H9 (cell line): ENCODE results near the gene OR5A2. TPM values are rescaled to one million over a fixed set of nuclear protein-coding genes. Genes with fewer than 3 reads are reported as not detected.

Experiments
- DNase-seq: peaks from one replicate; pipeline ENCODE4 v3.0.0-alpha.2; 2017
- H2AFZ ChIP-seq: one replicate; pipeline ENCODE4 v1.6.1; 2013; ENCODE audit warnings: mild to moderate bottlenecking, low read length, control low read depth, moderate library complexity
- H2AK5ac ChIP-seq: 2 replicates; pipeline ENCODE4 v1.6.1; 2013; ENCODE audit warnings: low read length, control low read depth, mixed read lengths; ENCODE audit not compliant: insufficient read length
- H2BK120ac ChIP-seq: one replicate; pipeline ENCODE4 v1.6.1; 2013; ENCODE audit warnings: low read depth, mild to moderate bottlenecking, low read length, control low read depth, inconsistent platforms; ENCODE audit not compliant: poor library complexity, severe bottlenecking
- H2BK12ac ChIP-seq: 2 replicates; pipeline ENCODE4 v1.6.1; 2013; ENCODE audit warnings: low read length, control low read depth, mixed read lengths, low read depth; ENCODE audit not compliant: insufficient read length
- H2BK15ac ChIP-seq: 2 replicates; pipeline ENCODE4 v1.6.1; 2013; ENCODE audit warnings: low read depth, low read length, control low read depth
- H2BK20ac ChIP-seq: one replicate; pipeline ENCODE4 v1.6.1; 2013; ENCODE audit warnings: low read depth, mild to moderate bottlenecking, low read length, control low read depth, inconsistent platforms; ENCODE audit not compliant: poor library complexity, severe bottlenecking
- H2BK5ac ChIP-seq: 2 replicates; pipeline ENCODE4 v1.6.1; 2013; ENCODE audit warnings: low read length, control low read depth, mixed read lengths; ENCODE audit not compliant: insufficient read length
- H3K14ac ChIP-seq: 2 replicates; pipeline ENCODE4 v1.6.1; 2013; ENCODE audit warnings: low read length, control low read depth; ENCODE audit not compliant: insufficient read depth
- H3K18ac ChIP-seq: 2 replicates; pipeline ENCODE4 v1.6.1; 2013; ENCODE audit warnings: low read depth, mild to moderate bottlenecking, mixed read lengths, low read length, control low read depth; ENCODE audit not compliant: insufficient read length
- H3K23ac ChIP-seq: 2 replicates; pipeline ENCODE4 v1.6.1; 2013; ENCODE audit warnings: low read length, control low read depth, mixed read lengths, low read depth; ENCODE audit not compliant: insufficient read length
- H3K23me2 ChIP-seq: 2 replicates; pipeline ENCODE4 v1.6.1; 2013; ENCODE audit warnings: low read depth, mild to moderate bottlenecking, mixed read lengths, low read length, control low read depth; ENCODE audit not compliant: insufficient read length, poor library complexity, severe bottlenecking
- H3K27ac ChIP-seq: 2 replicates; pipeline ENCODE4 v1.5.1; 2013; ENCODE audit warnings: low read length, control low read depth, mixed read lengths, low read depth; ENCODE audit not compliant: insufficient read length
- H3K27me3 ChIP-seq: 2 replicates; pipeline ENCODE4 v1.6.1; 2013; ENCODE audit warnings: low read length, control low read depth, inconsistent platforms; ENCODE audit not compliant: insufficient read depth
- H3K4ac ChIP-seq: 2 replicates; pipeline ENCODE4 v1.6.1; 2013; ENCODE audit warnings: low read depth, mild to moderate bottlenecking, control low read depth, inconsistent platforms, low read length, moderate library complexity
- H3K4me1 ChIP-seq: 2 replicates; pipeline ENCODE4 v1.6.1; 2013; ENCODE audit warnings: low read length, control low read depth, inconsistent platforms; ENCODE audit not compliant: insufficient read depth
- H3K4me2 ChIP-seq: 2 replicates; pipeline ENCODE4 v1.6.1; 2013; ENCODE audit warnings: low read length, control low read depth, mixed read lengths; ENCODE audit not compliant: insufficient read length, insufficient read depth
- H3K56ac ChIP-seq: 2 replicates; pipeline ENCODE4 v1.6.1; 2013; ENCODE audit warnings: low read depth, mild to moderate bottlenecking, mixed read lengths, low read length, control low read depth; ENCODE audit not compliant: insufficient read length
- H3K79me1 ChIP-seq: 2 replicates; pipeline ENCODE4 v1.6.1; 2013; ENCODE audit warnings: low read depth, mild to moderate bottlenecking, moderate library complexity, low read length, control low read depth, inconsistent platforms; ENCODE audit not compliant: insufficient read depth, poor library complexity, severe bottlenecking
- H3K79me2 ChIP-seq: 2 replicates; pipeline ENCODE4 v1.6.1; 2013; ENCODE audit warnings: low read length, control low read depth, inconsistent platforms; ENCODE audit not compliant: insufficient read depth
- H3K9ac ChIP-seq: 2 replicates; pipeline ENCODE4 v1.6.1; 2013; ENCODE audit warnings: low read length, control low read depth, mixed read lengths; ENCODE audit not compliant: insufficient read length; ENCODE audit errors: extremely low read depth
- H3K9me3 ChIP-seq: one replicate; pipeline ENCODE4 v1.6.1; 2013; ENCODE audit warnings: low read depth, low read length, inconsistent platforms; ENCODE audit not compliant: control insufficient read depth
- H3T11ph ChIP-seq: one replicate; pipeline ENCODE4 v1.6.1; 2013; ENCODE audit warnings: mild to moderate bottlenecking, low read length, control low read depth, inconsistent platforms
- H4K20me1 ChIP-seq: one replicate; pipeline ENCODE4 v1.6.1; 2013; ENCODE audit not compliant: control insufficient read depth, insufficient read length, insufficient read depth
- H4K5ac ChIP-seq: 2 replicates; pipeline ENCODE4 v1.6.1; 2013; ENCODE audit warnings: low read depth, mild to moderate bottlenecking, mixed read lengths, low read length, control low read depth; ENCODE audit not compliant: insufficient read length
- H4K8ac ChIP-seq: replicated peaks from 2 replicates; pipeline ENCODE4 v1.6.1; 2013; ENCODE audit warnings: low read length, control low read depth, mixed read lengths, low read depth; ENCODE audit not compliant: insufficient read length
- H4K91ac ChIP-seq: 2 replicates; pipeline ENCODE4 v1.6.1; 2013; ENCODE audit warnings: low read depth, mild to moderate bottlenecking, moderate library complexity, mixed read lengths, low read length, control low read depth; ENCODE audit not compliant: insufficient read length
- H3K27ac Mint-ChIP-seq, 3 experiments: 2 replicates in 2 of 3; 3 replicates in 1 of 3; pipeline ENCODE4 v1.8.0; 2020 to 2021; ENCODE audit warnings: mixed read lengths in 3 of 3, mild to moderate bottlenecking in 1 of 3, moderate library complexity in 1 of 3
- H3K27me3 Mint-ChIP-seq: 2 replicates; pipeline ENCODE4 v1.8.0; 2021; ENCODE audit warnings: low read depth, mild to moderate bottlenecking, moderate library complexity, mixed read lengths
- H3K36me3 Mint-ChIP-seq, 3 experiments: 2 replicates in 2 of 3; 3 replicates in 1 of 3; pipeline ENCODE4 v1.8.0; 2020 to 2021; ENCODE audit warnings: low read depth in 3 of 3, mixed read lengths in 3 of 3; ENCODE audit not compliant: insufficient read depth in 1 of 3
- H3K4me1 Mint-ChIP-seq, 2 experiments: 2 replicates each; pipeline ENCODE4 v1.8.0; 2020; ENCODE audit warnings: mixed read lengths in 2 of 2
- H3K4me3 Mint-ChIP-seq, 2 experiments: 2 replicates in 1 of 2; 3 replicates in 1 of 2; pipeline ENCODE4 v1.8.0; 2020 to 2021; ENCODE audit warnings: mild to moderate bottlenecking in 2 of 2, mixed read lengths in 2 of 2, moderate library complexity in 1 of 2
- H3K9me3 Mint-ChIP-seq, 2 experiments: 2 replicates in 1 of 2; 3 replicates in 1 of 2; pipeline ENCODE4 v1.8.0; 2020; ENCODE audit warnings: mild to moderate bottlenecking in 2 of 2, mixed read lengths in 2 of 2, moderate library complexity in 1 of 2
- CTCF ChIP-seq: fragments of 200-600 bp; sonication (generic); conservative IDR thresholded peaks from 3 replicates; pipeline ENCODE4 v1.8.0; 2021; ENCODE audit warnings: antibody characterized with exemption, mild to moderate bottlenecking
- WGBS: extraction: QIAGEN DNeasy Blood & Tissue Kit; methylation state at CpG from one replicate; pipeline ENCODE4 v1.1.7; 2013; ENCODE audit warnings: missing lambda C conversion rate, low lambda C conversion rate, mixed read lengths; ENCODE audit not compliant: insufficient read length; ENCODE audit errors: extremely low coverage; 5-methylcytosine and 5-hydroxymethylcytosine counted together
- total RNA-seq: library from RNA; stranded (reverse); gene quantifications from 2 replicates; pipeline ENCODE4 v1.2.1, GENCODE V29; 2021

Gene OR5A2
- total RNA-seq, 1 experiment from 2014 or later, result not detected

- no peaks in the 10 kb centered on the region for H3K79me2 ChIP-seq
- H3K56ac ChIP-seq, result no peak within 1 kb of the TSS
- H3K27me3 Mint-ChIP-seq, result no peaks in the 10 kb centered on the region
- H2AK5ac ChIP-seq, result no peak within 1 kb of the TSS
- H2BK5ac ChIP-seq, result no peak within 1 kb of the TSS
- no peaks in the 10 kb centered on the region for H3K23me2 ChIP-seq
- no peak for TF ChIP-seq CTCF
- H3K4me1 Mint-ChIP-seq, result peaks cover 10 to 11% of the 10 kb centered on the region in 2 experiments
- no peak within 1 kb of the TSS for H3K4me3 Mint-ChIP-seq
- no peak within 1 kb of the TSS for H3K23ac ChIP-seq
- no peaks in the 10 kb centered on the region for H3K4me1 ChIP-seq
- no peak within 1 kb of the TSS for H4K5ac ChIP-seq
- H3K36me3 Mint-ChIP-seq, result no peaks in the 10 kb centered on the region
- no peak within 1 kb of the TSS for H3K27ac Mint-ChIP-seq
- no peak within 1 kb of the TSS for H3K14ac ChIP-seq
- no peak within 1 kb of the TSS for H4K8ac ChIP-seq
- H3K9me3 Mint-ChIP-seq, result no peaks in the 10 kb centered on the region
- H3T11ph ChIP-seq, result no peak within 1 kb of the TSS
- H3K27ac ChIP-seq, result no peak within 1 kb of the TSS
- H3K4me2 ChIP-seq, result no peak within 1 kb of the TSS
- H2BK15ac ChIP-seq, result no peak within 1 kb of the TSS
- H2BK12ac ChIP-seq, result no peak within 1 kb of the TSS
- no peak for DNase-seq
- no peaks in the 10 kb centered on the region for H4K20me1 ChIP-seq
- no CpG with 5 or more reads among the region's 3 CpGs for WGBS
- no peak within 1 kb of the TSS for H2BK120ac ChIP-seq
- no peak within 1 kb of the TSS for H3K18ac ChIP-seq
- no peak within 1 kb of the TSS for H4K91ac ChIP-seq
- no peak within 1 kb of the TSS for H3K4ac ChIP-seq
- no peaks in the 10 kb centered on the region for H3K27me3 ChIP-seq
- H3K9ac ChIP-seq, result no peak within 1 kb of the TSS
- H2AFZ ChIP-seq, result no peak within 1 kb of the TSS
- H3K79me1 ChIP-seq, result no peaks in the 10 kb centered on the region
- H2BK20ac ChIP-seq, result no peak within 1 kb of the TSS
- no peaks in the 10 kb centered on the region for H3K9me3 ChIP-seq
Measured at GRCh38 chr11:59436169-59436568, 10.0 kb upstream of the OR5A2 start, which contains the start of gene OR5A1. Gene OR5A1 (plus strand): TSS chr11:59436469. CDS start chr11:59443169, 6,700 bp downstream.
